IPS-NIHi7 (cell line): ENCODE results near the gene PLG.
A peak's percentile ranks its signal among the peaks of the same experiment; 100 is the strongest.
"Not testable (repeated sequence)": the region's sequence is repeated elsewhere in the genome, so short reads cannot be mapped to it uniquely, and the experiment has no call there.

ENCODE experiments used
- DNase-seq: peaks from one replicate; pipeline ENCODE4 v3.0.0; 2012; ENCODE audit warnings: mixed read lengths; ENCODE audit errors: extremely low spot score

PLG gene

DNA sequence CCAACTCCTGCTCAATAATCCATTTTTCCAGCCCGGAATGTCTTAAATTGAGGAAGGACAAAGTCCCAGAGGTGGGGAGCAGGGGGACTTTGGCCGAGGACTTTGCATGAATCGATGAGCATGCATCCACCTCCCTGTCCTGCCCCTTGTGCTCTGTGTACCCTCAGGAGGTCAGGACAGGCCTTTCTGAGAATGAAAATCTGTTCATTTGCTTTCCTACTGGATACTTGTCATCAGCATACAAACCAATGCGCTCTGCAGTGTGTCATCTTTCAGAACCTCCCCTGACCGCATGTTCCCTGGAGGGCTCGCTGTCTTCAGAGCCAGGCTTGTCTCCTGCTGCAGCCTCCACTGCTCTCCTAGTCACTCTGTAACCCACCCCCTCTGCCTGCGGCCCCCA lies 2.6 kb downstream of the PLG start:
- DNase-seq = not testable (repeated sequence)

DNA sequence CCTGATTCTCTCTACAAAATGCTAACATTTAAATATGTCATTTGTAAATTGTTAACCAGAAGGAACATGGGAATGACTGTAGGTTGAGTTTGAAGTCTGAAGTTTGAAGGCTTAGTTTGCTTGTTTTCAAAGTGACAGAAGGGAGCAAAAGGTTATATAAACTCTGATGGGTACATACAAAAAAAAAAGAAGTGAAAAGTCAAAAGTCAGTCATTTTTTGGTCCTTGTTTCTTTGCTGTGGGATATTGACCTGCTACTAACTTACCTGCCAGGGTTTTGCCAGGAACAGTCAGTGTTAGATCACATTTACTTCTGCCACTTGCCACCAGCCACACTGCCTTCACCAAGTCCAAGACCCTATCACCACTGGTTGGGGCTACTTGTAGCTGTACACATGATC lies 6.9 kb downstream of the PLG start:
- DNase-seq = not testable (repeated sequence)

DNA sequence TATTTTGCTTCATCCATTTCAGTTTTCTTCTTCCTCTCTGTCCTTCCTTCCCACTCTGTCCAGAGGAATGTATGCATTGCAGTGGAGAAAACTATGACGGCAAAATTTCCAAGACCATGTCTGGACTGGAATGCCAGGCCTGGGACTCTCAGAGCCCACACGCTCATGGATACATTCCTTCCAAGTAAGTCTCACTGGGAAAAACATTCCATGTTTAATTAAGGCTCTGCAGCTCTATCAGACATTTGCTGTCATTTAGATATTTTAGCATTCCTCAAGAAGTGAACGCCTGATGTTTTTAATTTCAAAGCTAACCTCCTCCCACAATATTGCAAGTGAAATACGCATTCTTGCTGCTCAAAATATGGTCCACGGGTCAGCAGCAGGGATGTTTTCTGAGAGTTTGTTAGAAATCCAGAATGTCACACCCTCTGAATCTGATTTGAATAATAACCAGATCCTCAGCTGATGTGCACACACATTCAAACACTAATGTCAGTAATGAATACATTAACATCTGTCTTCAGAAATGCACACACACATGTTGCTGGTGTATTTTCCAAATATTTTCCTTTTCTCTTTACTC lies 12.8 kb downstream of the PLG start:
- no peak for DNase-seq

DNA sequence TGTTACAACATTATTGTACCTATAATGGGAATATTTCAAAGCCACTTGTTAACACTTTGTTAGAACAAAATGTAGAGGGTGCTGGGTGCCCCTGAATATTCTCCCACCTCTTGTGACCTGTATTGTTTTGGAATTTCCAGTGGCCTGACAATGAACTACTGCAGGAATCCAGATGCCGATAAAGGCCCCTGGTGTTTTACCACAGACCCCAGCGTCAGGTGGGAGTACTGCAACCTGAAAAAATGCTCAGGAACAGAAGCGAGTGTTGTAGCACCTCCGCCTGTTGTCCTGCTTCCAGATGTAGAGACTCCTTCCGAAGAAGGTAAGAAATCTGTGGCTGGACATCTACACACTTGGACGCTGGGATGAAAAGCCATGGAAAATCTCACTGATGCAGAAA lies 28.9 kb downstream of the PLG start:
- peak; percentile 47 for DNase-seq

DNA sequence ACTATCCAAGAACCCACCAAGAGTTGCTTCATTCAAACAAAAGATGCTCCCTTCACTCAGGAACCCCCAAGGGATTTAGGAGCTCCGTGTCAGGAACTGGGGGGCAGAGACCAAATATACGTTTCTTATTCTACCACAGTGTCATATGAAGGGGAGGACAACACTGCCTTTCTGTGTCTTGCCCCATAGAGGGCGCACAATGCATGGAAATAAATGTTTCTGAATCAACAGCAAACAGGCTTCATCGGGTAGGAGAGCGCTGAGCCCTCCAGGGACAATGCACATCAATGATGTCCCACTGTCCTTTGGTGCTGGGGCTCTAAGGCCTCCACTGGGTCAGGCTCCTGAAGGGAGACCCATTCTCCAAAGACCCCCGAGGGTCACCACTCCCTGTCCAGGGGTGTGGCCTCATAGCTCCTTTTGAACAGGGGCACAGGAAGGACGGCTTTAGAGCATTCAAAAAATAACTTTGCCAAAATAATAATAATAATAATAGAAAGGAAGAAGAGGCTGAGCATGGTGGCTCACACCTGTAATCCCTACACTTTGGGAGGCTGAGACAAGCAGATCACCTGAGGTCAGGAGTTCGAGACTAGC lies 31.1 kb downstream of the PLG start:
- peak; percentile 74 for DNase-seq

DNA sequence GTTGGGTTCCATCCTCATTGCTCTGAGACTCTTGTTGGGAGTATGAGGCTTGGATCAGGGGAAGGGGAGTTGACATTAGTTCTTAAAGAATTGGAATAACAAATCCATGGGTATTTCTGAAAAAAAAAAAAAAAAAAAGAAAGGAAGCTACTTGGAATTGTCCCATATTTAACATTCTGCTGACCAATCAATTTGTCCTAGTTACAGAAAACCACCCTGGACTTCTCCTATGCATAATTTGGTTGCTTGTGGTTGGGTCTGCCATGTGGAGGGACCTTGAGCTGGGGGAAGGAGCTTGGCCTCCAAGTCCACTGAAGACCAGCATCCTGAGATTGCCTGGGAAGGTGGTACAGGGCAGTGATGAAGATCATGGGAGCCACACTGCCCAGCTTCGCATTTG lies 32.6 kb downstream of the PLG start:
- DNase-seq = no peak

DNA sequence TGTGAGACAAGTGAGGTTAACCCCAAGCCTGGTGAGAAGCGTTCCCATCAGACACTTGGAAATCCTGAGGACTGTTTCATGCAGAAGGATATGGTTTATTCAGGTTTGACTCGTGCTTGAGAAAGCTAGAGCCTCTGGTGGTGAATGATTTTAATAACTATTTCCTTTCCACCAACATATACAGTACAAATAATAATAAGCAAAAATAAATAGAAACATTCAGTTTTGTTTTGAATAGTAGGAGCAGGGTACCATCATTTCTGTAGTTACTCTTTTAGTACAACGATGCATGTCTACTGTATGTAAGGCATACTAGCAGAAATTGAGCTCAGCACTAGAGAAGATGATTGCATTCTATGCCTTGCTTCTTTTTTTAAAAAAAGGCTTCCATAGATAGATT lies 33.5 kb downstream of the PLG start:
- no peak for DNase-seq

DNA sequence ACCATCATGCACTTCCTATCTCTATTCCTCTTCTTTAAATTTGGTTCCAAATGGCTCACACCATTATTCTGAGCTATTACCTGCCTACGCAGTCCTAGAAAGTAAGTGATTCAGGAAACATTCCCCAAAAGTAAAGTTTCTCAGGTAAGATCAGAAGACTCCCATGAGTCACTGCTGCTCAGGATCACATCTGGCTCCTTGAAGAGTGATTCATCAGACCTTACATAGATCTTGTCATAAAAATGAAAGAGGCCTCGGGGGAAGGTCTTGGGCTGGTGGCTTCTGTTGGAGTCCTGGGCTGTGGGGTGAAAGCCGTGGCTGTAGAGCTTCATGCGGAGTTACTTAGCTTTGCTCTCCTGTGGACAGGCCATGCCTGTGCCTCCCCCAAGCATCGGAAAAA lies 35.9 kb downstream of the PLG start:
- no peak for DNase-seq

DNA sequence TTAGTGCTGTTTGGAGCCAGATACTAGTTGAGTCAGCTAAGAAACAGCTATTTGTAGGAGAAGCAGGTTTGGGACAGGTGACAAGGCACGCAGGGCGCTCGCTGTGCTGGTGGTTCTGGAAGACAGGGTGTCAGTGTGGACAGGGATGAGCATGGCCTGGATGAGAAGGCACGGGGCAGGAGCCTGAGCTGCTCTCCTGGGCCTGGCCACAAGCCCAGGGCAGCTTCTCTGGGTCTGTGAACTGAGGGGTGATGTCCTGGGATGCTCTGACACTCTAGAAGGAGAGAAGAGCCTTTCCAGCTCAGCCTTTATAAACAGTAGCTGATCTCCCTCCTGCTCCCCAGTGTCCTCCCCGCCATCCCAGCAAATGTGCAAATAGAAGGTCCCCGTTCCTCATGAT lies 37.9 kb downstream of the PLG start:
- no peak for DNase-seq

DNA sequence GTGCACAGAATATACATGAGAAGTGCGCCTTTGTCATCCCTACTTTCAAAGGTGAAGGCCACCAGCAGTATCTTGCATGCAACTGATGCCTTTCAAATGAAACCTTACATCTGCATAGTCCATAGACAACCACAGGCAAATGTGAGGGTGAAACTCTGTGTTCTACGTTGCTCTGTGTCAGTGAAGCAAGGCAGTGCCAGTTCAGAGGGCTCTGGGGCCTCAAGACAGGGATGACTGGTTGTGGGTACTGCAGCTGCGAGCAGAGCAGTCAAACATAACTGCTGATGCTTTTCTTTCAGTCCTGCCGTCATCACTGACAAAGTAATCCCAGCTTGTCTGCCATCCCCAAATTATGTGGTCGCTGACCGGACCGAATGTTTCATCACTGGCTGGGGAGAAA lies 39.0 kb downstream of the PLG start:
- not testable (repeated sequence) for DNase-seq

DNA sequence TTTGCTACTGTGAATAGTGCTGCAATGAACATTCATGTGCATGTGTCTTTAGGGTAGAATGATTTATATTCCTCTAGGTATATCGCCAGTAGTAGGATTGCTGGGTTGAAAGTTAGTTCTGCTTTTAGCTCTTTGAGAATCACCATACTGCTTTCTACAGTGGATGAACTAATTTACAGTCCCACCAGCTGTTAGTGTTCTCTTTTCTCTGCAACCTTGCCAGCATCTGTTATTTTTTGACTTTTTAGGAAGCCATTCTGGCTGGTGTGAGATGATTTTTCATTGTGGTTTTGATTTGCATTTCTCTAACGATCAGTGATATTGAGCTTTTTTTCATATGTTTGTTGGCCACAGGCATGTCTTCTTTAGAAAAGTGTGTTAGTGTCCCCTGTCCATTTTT lies 40.0 kb downstream of the PLG start:
- no peak for DNase-seq

DNA sequence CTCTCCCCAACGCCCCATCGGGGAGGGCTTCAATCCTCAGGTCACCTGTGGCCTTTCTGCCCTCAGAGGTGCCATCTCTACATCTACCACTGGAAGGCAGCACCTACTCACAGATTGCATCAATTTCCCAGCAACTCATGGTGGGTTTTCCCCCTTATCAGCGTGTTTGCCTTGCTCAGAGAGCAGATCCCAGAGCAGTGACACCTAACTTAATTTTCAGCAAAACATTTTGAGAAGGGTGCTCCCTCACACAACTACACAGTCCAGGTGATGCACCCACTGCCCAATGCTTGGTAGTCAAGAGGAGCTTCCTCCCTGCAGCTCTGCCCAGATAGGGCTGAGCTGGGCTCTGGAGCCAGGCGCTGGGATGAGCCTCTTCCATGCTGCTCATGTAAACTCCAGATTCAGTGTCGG lies 48.2 kb downstream of the PLG start:
- peak; percentile 83 for DNase-seq

DNA sequence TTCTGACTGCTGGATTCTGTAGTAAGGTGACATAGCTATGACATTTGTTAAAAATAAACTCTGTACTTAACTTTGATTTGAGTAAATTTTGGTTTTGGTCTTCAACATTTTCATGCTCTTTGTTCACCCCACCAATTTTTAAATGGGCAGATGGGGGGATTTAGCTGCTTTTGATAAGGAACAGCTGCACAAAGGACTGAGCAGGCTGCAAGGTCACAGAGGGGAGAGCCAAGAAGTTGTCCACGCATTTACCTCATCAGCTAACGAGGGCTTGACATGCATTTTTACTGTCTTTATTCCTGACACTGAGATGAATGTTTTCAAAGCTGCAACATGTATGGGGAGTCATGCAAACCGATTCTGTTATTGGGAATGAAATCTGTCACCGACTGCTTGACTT lies 51.2 kb downstream of the PLG start:
- DNase-seq = not testable (repeated sequence)

DNA sequence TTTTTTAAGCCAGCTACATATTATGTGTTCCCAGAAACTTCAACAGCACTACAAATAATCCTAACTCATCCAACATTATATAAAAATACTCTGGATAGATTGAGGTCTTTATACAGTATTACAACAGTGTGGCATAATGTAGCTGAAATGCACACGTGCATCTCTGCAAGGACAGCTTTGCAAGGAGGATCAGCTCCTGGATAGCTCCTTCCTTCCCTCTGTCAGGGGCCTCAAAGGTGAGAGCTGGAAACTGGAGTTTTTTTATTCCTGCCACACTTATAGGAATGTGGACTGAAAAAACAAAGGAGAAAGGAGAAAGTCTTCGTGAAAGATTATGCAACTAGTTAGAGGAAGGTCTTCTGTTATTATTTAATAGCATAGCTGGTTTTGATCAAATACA lies 53.1 kb downstream of the PLG start:
- no peak for DNase-seq

DNA sequence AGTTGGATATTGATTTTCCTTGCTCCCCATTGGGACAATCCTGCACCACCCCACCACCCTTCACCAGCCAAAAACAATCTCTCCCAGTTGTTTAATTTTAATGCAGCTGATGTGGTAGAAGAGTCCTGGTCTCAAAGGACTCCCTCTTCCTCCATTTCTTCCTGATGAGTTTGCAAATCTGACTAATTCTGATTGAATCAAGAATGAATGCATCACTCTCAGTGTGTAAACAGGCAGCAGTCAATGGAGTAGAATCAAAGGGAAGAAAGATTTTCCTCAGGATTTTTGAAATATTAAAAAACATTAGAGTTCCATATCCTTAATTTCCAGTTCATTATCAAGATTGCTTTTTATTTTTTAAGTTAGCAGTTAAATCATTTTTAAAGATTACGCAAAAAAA lies 54.0 kb downstream of the PLG start:
- DNase-seq = no peak

DNA sequence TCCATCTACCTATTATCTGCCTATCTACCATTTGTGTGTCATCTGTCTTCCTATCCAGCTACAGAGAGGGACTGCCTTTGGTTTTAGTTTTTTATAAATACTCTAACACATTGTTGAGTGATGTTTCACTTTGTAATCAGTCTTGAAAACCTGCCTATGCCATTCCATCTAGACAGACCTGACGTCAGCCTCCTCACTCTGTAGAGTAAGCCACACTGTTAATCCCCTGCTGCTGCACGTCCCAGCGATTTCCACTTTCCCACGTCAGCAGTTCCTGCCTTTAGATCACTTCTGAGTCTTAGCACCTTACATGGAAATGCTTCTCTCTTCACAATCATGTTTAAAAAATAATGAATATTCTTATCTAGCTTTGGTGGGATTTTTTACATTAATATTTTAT lies 54.8 kb downstream of the PLG start:
- no peak for DNase-seq

DNA sequence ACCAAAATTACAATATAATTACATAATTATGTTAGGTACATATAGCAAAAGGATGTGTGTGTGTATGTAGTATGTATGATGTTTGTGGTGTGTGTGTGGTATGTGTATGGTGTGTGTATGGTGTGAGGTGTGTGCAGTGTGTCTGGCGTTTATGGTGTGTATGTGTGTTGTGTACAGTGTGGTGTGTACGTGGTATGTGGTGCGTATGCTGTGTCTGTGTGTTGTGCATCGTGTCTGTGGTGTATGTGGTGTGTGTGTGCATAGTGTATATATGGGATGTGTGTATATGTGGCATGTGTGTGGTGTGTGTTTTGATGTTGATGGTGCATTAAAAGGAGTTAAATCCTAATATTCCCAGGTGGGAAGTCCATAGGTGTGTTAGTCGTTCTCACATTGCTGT lies 62.8 kb downstream of the PLG start:
- DNase-seq = no peak

DNA sequence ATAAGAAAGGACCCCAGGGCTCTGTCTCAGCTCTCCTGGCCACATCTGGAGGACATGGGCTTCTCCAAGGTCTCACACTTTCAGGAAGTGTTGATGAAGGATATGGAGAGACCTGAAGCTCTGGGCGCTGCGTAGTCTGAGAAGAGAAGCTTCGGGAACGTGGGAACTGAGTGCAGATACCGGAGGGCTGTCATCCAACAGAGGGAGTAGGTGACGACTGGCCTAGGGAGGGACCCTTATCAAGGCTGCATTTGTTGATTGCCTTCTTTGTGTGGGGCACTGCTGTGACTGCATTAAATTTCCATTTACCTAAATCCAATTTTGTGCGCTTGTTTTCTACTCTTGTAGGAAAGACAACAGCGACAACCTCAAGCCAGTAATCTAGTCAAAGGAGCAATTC lies 63.4 kb downstream of the PLG start:
- no peak for DNase-seq

DNA sequence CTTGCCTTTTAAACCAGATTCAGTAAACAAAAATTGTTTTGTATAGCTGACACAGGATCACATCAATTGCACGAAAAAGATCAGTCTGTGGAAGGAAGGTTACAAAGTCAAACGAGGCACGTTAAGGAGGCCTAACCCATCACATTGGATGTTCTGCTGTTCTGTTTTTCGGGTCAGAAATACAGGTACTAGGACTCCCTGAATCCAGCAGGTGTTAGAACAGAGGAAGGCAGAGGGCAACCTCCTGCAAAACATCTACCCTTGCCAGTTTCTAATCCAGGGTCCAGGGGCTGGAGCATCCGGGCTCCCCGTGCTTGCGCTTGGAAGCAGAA lies 64.6 kb downstream of the PLG start:
- DNase-seq = no peak

DNA sequence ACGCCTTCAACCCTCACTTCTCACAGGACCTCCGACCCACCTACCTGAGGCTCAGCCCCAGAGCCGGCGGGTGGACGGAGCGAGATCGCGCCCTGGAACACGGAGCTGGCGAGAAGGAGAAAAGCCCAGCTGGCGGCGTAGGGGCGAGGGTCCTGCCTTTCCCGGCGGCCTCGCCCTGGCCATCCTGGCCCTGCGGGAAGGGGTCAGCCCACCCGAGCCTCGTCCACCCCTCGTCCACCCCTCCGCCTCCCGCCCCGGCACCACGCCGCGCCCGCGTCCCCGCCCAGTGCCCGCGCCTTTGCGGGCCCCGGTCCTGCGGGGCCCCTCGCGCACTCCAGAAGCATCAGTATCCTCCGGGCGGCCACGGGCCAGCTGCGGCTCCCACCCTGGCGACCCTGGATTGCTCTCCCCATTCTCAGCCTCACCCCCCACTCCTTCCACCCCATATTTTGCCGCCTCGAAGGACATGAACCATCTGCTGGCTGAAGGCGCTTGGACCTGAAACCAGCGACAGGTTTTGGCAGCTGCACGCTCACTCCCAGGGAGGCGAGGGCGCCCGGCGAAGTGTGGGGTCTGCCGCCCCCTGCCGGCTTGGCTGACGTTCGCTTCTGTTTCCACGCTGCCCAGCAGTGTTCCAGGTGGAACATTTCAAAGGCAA lies 65.1 kb downstream of the PLG start:
- DNase-seq = peak; percentile 90

DNA sequence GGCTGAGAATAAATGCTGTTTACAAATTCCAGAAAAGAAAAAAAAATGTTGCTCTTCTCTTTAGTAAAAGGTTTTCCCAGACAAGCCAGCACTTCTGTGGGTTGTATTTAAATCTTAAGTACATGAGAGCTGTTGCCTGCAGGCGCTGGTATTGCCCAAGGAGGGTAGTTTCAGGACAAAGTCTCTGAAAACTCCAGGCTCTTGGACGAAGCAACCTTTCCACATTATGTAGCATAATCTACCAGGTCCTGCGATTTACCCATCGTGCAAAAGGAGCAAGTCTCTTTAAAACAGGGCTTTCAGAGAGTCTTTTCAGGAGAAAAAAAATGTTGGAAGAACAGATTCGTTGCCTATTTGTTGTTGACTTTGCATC lies 65.6 kb downstream of the PLG start:
- DNase-seq = no peak

DNA sequence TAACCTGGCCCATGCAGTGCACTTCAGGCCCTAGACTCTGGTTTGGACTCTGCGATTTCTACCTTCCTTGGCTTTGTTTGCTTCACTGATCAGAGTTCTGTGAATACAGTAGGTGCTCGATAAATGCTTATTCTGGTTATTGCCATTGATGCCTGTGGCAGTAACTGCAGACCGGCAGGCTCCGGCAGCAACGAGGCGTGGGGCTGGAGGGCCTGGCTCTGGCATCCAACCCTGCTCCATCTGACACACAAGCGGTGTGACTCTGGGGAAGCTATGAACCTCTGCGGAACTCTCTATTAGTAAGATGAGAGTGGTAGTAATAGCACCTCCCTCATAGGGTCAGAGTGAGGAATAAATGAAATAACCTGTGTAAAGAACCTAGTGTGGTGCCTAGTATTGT lies 66.1 kb downstream of the PLG start:
- DNase-seq = no peak

DNA sequence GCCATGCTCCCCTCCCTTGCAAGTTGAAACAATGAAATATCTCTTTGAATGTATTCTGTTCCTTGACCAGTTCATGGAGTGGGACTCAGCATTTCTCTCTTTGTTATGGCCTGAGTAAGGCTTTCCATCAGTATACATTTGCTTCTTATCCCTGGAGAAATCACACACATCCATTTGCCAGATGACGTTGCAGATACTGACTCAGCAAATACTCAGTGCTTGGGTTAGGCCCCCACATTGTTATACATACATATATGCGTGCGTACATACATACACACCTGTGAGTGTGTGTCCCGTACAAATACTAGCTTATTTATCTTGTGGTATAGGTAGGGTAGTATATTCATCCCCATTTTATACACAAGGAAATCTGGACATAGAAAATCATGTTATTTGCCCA lies 72.4 kb downstream of the PLG start:
- DNase-seq = no peak
